ACC112 (cell line): Measurements from ENCODE around the gene DNM1L.

ENCODE experiments used
- H2AFZ ChIP-seq: fragments of 200-600 bp; sonication (generic); one replicate; pipeline ENCODE4 v1.6.0; 2017; ENCODE audit warnings: antibody characterized with exemption, low read length; ENCODE audit not compliant: unreplicated experiment
- H3K27ac ChIP-seq: fragments of 200-600 bp; sonication (generic); 2 replicates; pipeline ENCODE4 v1.5.1; 2014; ENCODE audit warnings: low read depth, mild to moderate bottlenecking, antibody characterized with exemption, low read length, moderate library complexity
- H3K27me3 ChIP-seq: fragments of 200-600 bp; sonication (generic); 2 replicates; pipeline ENCODE4 v1.6.1; 2014; ENCODE audit warnings: mild to moderate bottlenecking, antibody characterized with exemption, low read length, moderate library complexity, mixed read lengths; ENCODE audit not compliant: insufficient read depth
- H3K36me3 ChIP-seq: fragments of 200-600 bp; sonication (generic); 2 replicates; pipeline ENCODE4 v1.6.1; 2016; ENCODE audit warnings: mild to moderate bottlenecking, antibody characterized with exemption, low read length, moderate library complexity, mixed read lengths; ENCODE audit not compliant: insufficient read depth
- H3K4me1 ChIP-seq: fragments of 200-600 bp; sonication (generic); one replicate; pipeline ENCODE4 v1.6.1; 2016; ENCODE audit warnings: low read length, mixed read lengths; ENCODE audit not compliant: insufficient read depth, unreplicated experiment, control insufficient read depth
- H3K4me3 ChIP-seq: fragments of 200-600 bp; sonication (generic); 2 replicates; pipeline ENCODE4 v1.5.1; 2014; ENCODE audit warnings: mild to moderate bottlenecking, low read depth, low read length
- H3K79me2 ChIP-seq: fragments of 200-600 bp; sonication (generic); one replicate; pipeline ENCODE4 v1.6.0; 2016; ENCODE audit warnings: low read length; ENCODE audit not compliant: control insufficient read depth, unreplicated experiment, insufficient read depth

The DNM1L gene

DNA sequence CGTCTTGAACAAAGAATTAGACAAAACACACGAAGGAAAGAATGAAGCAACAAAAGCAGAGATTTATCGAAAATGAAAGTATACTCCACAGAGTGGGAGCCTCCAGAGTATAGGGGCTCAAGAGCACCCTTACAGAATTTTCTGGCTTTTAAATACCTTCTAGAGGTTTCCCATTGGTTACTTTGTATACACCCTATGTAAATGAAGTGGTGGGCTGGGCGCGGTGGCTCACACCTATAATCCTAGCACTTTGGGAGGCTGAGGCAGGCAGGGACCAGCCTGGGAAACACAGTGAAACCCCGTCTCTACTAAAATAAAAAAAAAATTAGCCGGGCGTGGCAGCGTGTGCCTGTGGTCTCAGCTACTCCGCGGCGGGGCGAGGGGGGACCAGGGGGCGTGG, 13.1 kb upstream of the DNM1L start:
- no peaks in the 10 kb centered on the region for H3K36me3 ChIP-seq
- H3K79me2 ChIP-seq, result no peaks in the 10 kb centered on the region
- H3K4me3 ChIP-seq, result peak overlapping the region; percentile 54
- peaks cover 4% of the 10 kb centered on the region for H3K4me1 ChIP-seq
- H2AFZ ChIP-seq, result peak overlapping the region; percentile 25
- H3K27ac ChIP-seq, result no peak overlapping the region
- no peaks in the 10 kb centered on the region for H3K27me3 ChIP-seq

- H3K27ac ChIP-seq, result no peak overlapping the region
- no peak overlapping the region for H2AFZ ChIP-seq
- H3K4me1 ChIP-seq, result no peaks in the 10 kb centered on the region
- H3K36me3 ChIP-seq, result no peaks in the 10 kb centered on the region
- H3K79me2 ChIP-seq, result no peaks in the 10 kb centered on the region
- H3K27me3 ChIP-seq, result no peaks in the 10 kb centered on the region
- H3K4me3 ChIP-seq, result no peak overlapping the region
Measured at GRCh38 chr12:32669584-32669983, 9.5 kb upstream of the DNM1L start.

GRCh38 chr12:32671930-32672780, 6.9 kb upstream of the DNM1L start:
- Histone ChIP-seq H3K4me1 (no peaks in the 10 kb centered on the region), H3K27ac (no peak overlapping the region), H3K4me3 (no peak overlapping the region), H3K36me3 (no peaks in the 10 kb centered on the region), H3K79me2 (no peaks in the 10 kb centered on the region), H2AFZ (no peak overlapping the region), H3K27me3 (no peaks in the 10 kb centered on the region)

DNA sequence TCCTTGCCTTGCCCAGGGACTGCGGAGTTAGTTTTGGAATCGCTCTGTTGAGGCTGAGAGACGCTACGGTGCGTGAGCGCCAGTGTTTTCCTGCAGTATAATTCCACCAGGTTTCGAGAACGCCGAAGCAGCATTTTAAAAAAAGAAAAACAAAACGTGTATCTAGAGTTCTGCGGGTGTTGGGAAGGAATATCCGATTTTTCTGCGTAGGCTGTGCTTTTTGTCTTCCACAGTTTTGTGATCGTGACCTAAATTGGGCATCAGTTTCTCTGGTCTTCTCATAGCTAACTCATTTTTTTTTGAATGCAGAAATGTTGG, 778 bp downstream of the DNM1L start:
- peak overlapping the region; percentile 91 for H3K4me3 ChIP-seq
- H3K27me3 ChIP-seq, result no peaks in the 10 kb centered on the region
- H3K36me3 ChIP-seq, result no peaks in the 10 kb centered on the region
- peak overlapping the region; percentile 52 for H2AFZ ChIP-seq
- H3K79me2 ChIP-seq, result peaks cover 50% of the 10 kb centered on the region
- peaks cover 13% of the 10 kb centered on the region for H3K4me1 ChIP-seq
- peak overlapping the region; percentile 81 for H3K27ac ChIP-seq

GRCh38 chr12:32680787-32681186, 1.7 kb downstream of the DNM1L start:
- Histone ChIP-seq H3K4me1 (peaks cover 13% of the 10 kb centered on the region), H3K4me3 (peak overlapping the region; percentile 91), H3K27ac (peak overlapping the region; percentile 81), H2AFZ (no peak overlapping the region), H3K79me2 (peaks cover 59% of the 10 kb centered on the region), H3K36me3 (no peaks in the 10 kb centered on the region), H3K27me3 (no peaks in the 10 kb centered on the region)

DNA sequence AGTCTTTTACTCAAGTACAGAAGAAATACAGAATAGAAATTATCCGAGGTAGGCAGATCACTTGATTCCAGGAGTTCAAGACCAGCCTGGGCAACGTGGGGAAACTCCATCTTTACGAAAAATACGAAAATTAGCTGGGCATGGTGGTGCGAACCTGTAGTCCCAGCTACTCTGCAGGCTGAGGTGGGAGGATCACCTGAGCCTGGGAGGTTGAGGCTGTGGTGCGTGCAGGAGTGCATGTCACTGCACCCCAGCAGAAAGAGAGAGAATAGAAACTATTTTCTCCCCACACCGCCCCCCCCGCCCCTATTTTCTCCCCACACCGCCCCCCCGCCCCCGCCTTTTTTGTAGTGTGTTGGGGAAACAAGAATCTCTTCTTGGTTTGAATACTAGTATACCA, 2.2 kb downstream of the DNM1L start:
- peaks cover 62% of the 10 kb centered on the region for H3K79me2 ChIP-seq
- peaks cover 13% of the 10 kb centered on the region for H3K4me1 ChIP-seq
- H2AFZ ChIP-seq, result no peak overlapping the region
- no peaks in the 10 kb centered on the region for H3K36me3 ChIP-seq
- no peak overlapping the region; the same call in 1 of the 2 replicates for H3K27ac ChIP-seq
- peak overlapping the region; percentile 91 for H3K4me3 ChIP-seq
- no peaks in the 10 kb centered on the region for H3K27me3 ChIP-seq

DNA sequence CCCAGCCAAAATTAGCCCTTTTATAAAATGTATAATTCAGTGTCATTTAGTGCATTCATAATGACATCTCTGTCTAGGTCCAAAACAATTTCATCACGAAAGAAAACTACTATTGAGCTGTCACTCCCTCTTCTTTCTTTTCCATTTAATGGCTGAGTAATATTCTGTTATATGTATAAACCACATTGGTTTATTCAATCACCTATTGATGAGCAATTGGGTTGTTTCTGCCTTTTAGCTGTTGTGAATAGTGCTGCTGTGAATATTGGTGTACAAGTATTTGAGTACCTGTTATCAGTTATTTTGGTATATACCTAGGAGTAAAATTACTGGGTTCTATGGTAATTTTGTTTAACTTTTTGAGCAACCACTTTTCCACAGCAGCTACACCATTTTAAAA, 7.2 kb downstream of the DNM1L start:
- Histone ChIP-seq H3K4me3 (no peak overlapping the region), H3K27ac (no peak overlapping the region), H3K36me3 (no peaks in the 10 kb centered on the region), H2AFZ (no peak overlapping the region), H3K4me1 (peaks cover 3% of the 10 kb centered on the region), H3K27me3 (no peaks in the 10 kb centered on the region), H3K79me2 (peaks cover 93% of the 10 kb centered on the region)

DNA sequence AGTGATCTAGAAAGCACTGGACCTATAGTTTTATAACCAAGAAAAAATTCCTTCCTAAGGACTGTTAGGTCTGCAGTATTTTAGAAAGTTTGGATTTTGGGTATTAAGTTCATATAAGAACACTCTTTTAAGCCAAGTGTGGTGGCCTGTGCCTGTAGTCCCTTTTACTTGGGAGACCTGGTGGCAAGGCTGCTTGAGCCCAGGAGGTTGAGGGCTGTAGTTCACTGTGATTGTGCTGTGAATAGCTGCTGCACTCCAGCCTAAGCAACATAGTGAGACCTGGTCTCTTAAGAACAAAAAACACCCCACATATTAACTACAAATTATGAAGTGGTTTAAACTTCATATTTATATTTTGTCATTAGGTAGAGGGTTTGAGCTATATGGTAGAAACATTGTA, 9.7 kb downstream of the DNM1L start:
- Histone ChIP-seq H3K4me3 (no peak overlapping the region), H3K79me2 (peaks cover 93% of the 10 kb centered on the region), H3K27me3 (no peaks in the 10 kb centered on the region), H3K36me3 (no peaks in the 10 kb centered on the region), H3K27ac (no peak overlapping the region), H3K4me1 (no peaks in the 10 kb centered on the region), H2AFZ (no peak overlapping the region)

- Histone ChIP-seq H3K4me1 (no peaks in the 10 kb centered on the region), H3K27ac (no peak overlapping the region), H3K36me3 (peaks cover 9% of the 10 kb centered on the region), H2AFZ (no peak overlapping the region), H3K4me3 (no peak overlapping the region), H3K27me3 (no peaks in the 10 kb centered on the region), H3K79me2 (peaks cover 93% of the 10 kb centered on the region)
Measured at GRCh38 chr12:32690927-32691326, 11.8 kb downstream of the DNM1L start.

GRCh38 chr12:32692358-32692757, 13.3 kb downstream of the DNM1L start:
- Histone ChIP-seq H3K79me2 (peaks cover 91% of the 10 kb centered on the region), H3K4me1 (no peaks in the 10 kb centered on the region), H3K27me3 (no peaks in the 10 kb centered on the region), H3K4me3 (no peak overlapping the region), H2AFZ (no peak overlapping the region), H3K36me3 (peaks cover 9% of the 10 kb centered on the region), H3K27ac (no peak overlapping the region)

DNA sequence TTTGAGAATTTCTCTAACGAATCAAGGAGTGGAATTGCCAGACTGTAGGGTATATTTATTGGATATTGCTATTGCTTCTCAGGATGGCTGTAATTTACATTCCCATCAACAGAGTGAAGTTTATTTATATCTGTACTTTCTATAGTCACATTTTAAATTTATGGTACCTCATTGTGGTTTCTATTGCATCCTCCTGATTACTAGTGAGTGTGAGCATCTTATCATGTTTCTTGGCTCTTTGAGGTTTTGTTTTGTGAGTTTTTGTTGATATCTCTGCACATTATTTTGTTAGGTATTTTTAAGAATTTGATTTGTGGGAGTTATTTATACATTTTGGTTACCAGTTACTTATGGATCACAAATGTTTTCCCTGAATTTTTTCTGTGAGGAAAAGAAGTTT, 13.9 kb downstream of the DNM1L start:
- H2AFZ ChIP-seq, result no peak overlapping the region
- H3K4me3 ChIP-seq, result no peak overlapping the region
- H3K4me1 ChIP-seq, result no peaks in the 10 kb centered on the region
- H3K79me2 ChIP-seq, result peaks cover 90% of the 10 kb centered on the region
- H3K27ac ChIP-seq, result no peak overlapping the region
- H3K36me3 ChIP-seq, result peaks cover 9% of the 10 kb centered on the region
- no peaks in the 10 kb centered on the region for H3K27me3 ChIP-seq
